DND-41 (cell line): ENCODE data around the gene INHBC.

Experiments used
- EZH2 ChIP-seq: IDR thresholded peaks from 3 replicates; pipeline ENCODE4 v1.6.1; 2012; ENCODE audit warnings: borderline replicate concordance, low read depth, mild to moderate bottlenecking, moderate library complexity, low read length, inconsistent platforms; ENCODE audit not compliant: severe bottlenecking
- TF ChIP-seq, protein P1 (sequence below): IDR thresholded peaks from 2 replicates; pipeline ENCODE4 v1.5.1; 2012; ENCODE audit warnings: borderline replicate concordance, low read length, moderate library complexity, mild to moderate bottlenecking; ENCODE audit not compliant: poor library complexity, severe bottlenecking; ENCODE audit errors: extremely low read depth

DNA sequence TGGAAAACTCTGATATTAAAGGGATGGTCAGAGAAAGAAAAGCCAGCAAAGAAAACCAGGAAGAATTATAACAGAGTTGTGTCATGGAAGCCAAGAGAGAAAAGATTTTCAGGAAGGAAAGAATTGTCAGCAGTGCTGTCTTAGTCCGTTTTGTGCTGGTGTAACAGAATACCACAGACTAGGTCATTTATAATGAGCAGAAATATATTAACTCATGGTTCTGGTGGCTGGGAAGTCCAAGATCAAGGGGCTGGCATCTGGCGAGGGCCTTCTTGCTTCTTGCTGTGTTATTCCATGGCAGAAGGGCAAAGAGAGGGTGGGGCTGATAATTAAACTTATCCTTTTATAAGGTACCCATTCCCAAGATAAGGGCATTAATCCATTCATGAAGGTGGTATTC, 14.1 kb downstream of the INHBC start:
- TF ChIP-seq EZH2 = no peak
- TF ChIP-seq, protein P1, sequence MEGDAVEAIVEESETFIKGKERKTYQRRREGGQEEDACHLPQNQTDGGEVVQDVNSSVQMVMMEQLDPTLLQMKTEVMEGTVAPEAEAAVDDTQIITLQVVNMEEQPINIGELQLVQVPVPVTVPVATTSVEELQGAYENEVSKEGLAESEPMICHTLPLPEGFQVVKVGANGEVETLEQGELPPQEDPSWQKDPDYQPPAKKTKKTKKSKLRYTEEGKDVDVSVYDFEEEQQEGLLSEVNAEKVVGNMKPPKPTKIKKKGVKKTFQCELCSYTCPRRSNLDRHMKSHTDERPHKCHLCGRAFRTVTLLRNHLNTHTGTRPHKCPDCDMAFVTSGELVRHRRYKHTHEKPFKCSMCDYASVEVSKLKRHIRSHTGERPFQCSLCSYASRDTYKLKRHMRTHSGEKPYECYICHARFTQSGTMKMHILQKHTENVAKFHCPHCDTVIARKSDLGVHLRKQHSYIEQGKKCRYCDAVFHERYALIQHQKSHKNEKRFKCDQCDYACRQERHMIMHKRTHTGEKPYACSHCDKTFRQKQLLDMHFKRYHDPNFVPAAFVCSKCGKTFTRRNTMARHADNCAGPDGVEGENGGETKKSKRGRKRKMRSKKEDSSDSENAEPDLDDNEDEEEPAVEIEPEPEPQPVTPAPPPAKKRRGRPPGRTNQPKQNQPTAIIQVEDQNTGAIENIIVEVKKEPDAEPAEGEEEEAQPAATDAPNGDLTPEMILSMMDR = no peak
